Activated naive CD8-positive, alpha-beta T cell treated with anti-CD3 and anti-CD28 coated beads, Interleukin-2, amount 50 U/mL, for 16 hours (primary cell): ENCODE results near the gene AHSG.
A peak's percentile ranks its signal among the peaks of the same experiment; 100 is the strongest.
"Not testable (repeated sequence)": the region's sequence is repeated elsewhere in the genome, so short reads cannot be mapped to it uniquely, and the experiment has no call there.

Source experiments
- DNase-seq: peaks from one replicate; pipeline ENCODE4 v3.0.0-alpha.2; 2020; ENCODE audit warnings: low read depth, low spot score

The AHSG gene

GRCh38 chr3:186617036-186617946 lies 4.4 kb downstream of the AHSG start:
- peak; percentile 63 for DNase-seq

GRCh38 chr3:186618318-186618938 lies 5.6 kb downstream of the AHSG start:
- no peak for DNase-seq

- no peak for DNase-seq
Measured at GRCh38 chr3:186619787-186620212, 6.9 kb downstream of the AHSG start.

GRCh38 chr3:186620213-186621092 lies 7.6 kb downstream of the AHSG start:
- DNase-seq: no peak

GRCh38 chr3:186621894-186622650 lies 9.2 kb downstream of the AHSG start:
- DNase-seq: no peak

GRCh38 chr3:186622651-186623310 lies 9.9 kb downstream of the AHSG start:
- no peak for DNase-seq

GRCh38 chr3:186624598-186624997 lies 11.7 kb downstream of the AHSG start:
- DNase-seq: no peak

GRCh38 chr3:186625600-186626042 lies 12.8 kb downstream of the AHSG start:
- DNase-seq: no peak

GRCh38 chr3:186626254-186626847 lies 13.5 kb downstream of the AHSG start:
- no peak for DNase-seq

GRCh38 chr3:186627852-186628414 lies 15.1 kb downstream of the AHSG start:
- no peak for DNase-seq

GRCh38 chr3:186628756-186629155 lies 15.9 kb downstream of the AHSG start:
- DNase-seq: no peak

GRCh38 chr3:186630950-186631641 lies 18.2 kb downstream of the AHSG start:
- no peak for DNase-seq

- DNase-seq: no peak
Measured at GRCh38 chr3:186633481-186633880, 20.6 kb downstream of the AHSG start.

- DNase-seq: not testable (repeated sequence)
Measured at GRCh38 chr3:186634207-186634606, 21.3 kb downstream of the AHSG start.

GRCh38 chr3:186635532-186635931 lies 22.7 kb downstream of the AHSG start:
- no peak for DNase-seq

- DNase-seq: no peak
Measured at GRCh38 chr3:186636536-186636935, 23.7 kb downstream of the AHSG start.

- no peak for DNase-seq
Measured at GRCh38 chr3:186637686-186638085, 24.8 kb downstream of the AHSG start.

- no peak for DNase-seq
Measured at GRCh38 chr3:186638259-186638658, 25.4 kb downstream of the AHSG start.

GRCh38 chr3:186639778-186640472 lies 27.1 kb downstream of the AHSG start, which contains the start of gene FETUB:
FETUB (plus strand) TSS chr3:186640399; CDS start chr3:186640461, 62 bp downstream.
- no peak for DNase-seq
